Measurements from ENCODE around the gene ZNF503.

GRCh38 chr10:75402486-75403143 is 1.1 kb upstream of the ZNF503 start:
- TF ChIP-seq CTCF (IDR thresholded peaks at IDR 0.05 in 2 of 3, conservative IDR thresholded peaks at IDR 0.05 in 1 of 3; ENCODE audit: control insufficient read depth in 2 of 3, extremely low read depth in 1 of 3, insufficient read depth in 1 of 3, low read depth in 3 of 3, low read length in 3 of 3) (no peak), EGR1 (IDR thresholded peaks at IDR 0.05; ENCODE audit: borderline replicate concordance in 1 of 2, low read depth in 2 of 2, low read length in 2 of 2) (no peak), TCF3 (IDR thresholded peaks at IDR 0.05; ENCODE audit: borderline replicate concordance, insufficient read depth, low read depth, low read length) (no peak), SREBF1 (IDR thresholded peaks at IDR 0.05; ENCODE audit: low read length) (no peak), POLR2A (IDR thresholded peaks at IDR 0.05; ENCODE audit: low read depth, low read length) (no peak), TCF12 (IDR thresholded peaks at IDR 0.05; ENCODE audit: low read depth, low read length) (no peak), JUND (IDR thresholded peaks at IDR 0.05; ENCODE audit: low read depth, low read length) (no peak), BRCA1 (IDR thresholded peaks at IDR 0.05; ENCODE audit: low read depth, low read length) (no peak), CEBPB (IDR thresholded peaks at IDR 0.05; ENCODE audit: borderline replicate concordance in 1 of 2, low read depth in 2 of 2, low read length in 2 of 2) (no peak), CBX3 (IDR thresholded peaks at IDR 0.05; ENCODE audit: borderline replicate concordance, low read depth) (no peak), EP300 (IDR thresholded peaks at IDR 0.05; ENCODE audit: borderline replicate concordance in 1 of 2, control insufficient read depth in 1 of 2, low read depth in 2 of 2, low read length in 2 of 2) (no peak)
- TF ChIP-seq, protein P1, sequence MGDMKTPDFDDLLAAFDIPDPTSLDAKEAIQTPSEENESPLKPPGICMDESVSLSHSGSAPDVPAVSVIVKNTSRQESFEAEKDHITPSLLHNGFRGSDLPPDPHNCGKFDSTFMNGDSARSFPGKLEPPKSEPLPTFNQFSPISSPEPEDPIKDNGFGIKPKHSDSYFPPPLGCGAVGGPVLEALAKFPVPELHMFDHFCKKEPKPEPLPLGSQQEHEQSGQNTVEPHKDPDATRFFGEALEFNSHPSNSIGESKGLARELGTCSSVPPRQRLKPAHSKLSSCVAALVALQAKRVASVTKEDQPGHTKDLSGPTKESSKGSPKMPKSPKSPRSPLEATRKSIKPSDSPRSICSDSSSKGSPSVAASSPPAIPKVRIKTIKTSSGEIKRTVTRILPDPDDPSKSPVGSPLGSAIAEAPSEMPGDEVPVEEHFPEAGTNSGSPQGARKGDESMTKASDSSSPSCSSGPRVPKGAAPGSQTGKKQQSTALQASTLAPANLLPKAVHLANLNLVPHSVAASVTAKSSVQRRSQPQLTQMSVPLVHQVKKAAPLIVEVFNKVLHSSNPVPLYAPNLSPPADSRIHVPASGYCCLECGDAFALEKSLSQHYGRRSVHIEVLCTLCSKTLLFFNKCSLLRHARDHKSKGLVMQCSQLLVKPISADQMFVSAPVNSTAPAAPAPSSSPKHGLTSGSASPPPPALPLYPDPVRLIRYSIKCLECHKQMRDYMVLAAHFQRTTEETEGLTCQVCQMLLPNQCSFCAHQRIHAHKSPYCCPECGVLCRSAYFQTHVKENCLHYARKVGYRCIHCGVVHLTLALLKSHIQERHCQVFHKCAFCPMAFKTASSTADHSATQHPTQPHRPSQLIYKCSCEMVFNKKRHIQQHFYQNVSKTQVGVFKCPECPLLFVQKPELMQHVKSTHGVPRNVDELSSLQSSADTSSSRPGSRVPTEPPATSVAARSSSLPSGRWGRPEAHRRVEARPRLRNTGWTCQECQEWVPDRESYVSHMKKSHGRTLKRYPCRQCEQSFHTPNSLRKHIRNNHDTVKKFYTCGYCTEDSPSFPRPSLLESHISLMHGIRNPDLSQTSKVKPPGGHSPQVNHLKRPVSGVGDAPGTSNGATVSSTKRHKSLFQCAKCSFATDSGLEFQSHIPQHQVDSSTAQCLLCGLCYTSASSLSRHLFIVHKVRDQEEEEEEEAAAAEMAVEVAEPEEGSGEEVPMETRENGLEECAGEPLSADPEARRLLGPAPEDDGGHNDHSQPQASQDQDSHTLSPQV (IDR thresholded peaks at IDR 0.05): no peak
- TF ChIP-seq, protein P2, sequence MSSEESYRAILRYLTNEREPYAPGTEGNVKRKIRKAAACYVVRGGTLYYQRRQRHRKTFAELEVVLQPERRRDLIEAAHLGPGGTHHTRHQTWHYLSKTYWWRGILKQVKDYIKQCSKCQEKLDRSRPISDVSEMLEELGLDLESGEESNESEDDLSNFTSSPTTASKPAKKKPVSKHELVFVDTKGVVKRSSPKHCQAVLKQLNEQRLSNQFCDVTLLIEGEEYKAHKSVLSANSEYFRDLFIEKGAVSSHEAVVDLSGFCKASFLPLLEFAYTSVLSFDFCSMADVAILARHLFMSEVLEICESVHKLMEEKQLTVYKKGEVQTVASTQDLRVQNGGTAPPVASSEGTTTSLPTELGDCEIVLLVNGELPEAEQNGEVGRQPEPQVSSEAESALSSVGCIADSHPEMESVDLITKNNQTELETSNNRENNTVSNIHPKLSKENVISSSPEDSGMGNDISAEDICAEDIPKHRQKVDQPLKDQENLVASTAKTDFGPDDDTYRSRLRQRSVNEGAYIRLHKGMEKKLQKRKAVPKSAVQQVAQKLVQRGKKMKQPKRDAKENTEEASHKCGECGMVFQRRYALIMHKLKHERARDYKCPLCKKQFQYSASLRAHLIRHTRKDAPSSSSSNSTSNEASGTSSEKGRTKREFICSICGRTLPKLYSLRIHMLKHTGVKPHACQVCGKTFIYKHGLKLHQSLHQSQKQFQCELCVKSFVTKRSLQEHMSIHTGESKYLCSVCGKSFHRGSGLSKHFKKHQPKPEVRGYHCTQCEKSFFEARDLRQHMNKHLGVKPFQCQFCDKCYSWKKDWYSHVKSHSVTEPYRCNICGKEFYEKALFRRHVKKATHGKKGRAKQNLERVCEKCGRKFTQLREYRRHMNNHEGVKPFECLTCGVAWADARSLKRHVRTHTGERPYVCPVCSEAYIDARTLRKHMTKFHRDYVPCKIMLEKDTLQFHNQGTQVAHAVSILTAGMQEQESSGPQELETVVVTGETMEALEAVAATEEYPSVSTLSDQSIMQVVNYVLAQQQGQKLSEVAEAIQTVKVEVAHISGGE (CRISPR knock-in tag; IDR thresholded peaks at IDR 0.05): no peak

All from GM12878 (cell line).